Measurements from ENCODE around the gene ADAMTS9.

DNA sequence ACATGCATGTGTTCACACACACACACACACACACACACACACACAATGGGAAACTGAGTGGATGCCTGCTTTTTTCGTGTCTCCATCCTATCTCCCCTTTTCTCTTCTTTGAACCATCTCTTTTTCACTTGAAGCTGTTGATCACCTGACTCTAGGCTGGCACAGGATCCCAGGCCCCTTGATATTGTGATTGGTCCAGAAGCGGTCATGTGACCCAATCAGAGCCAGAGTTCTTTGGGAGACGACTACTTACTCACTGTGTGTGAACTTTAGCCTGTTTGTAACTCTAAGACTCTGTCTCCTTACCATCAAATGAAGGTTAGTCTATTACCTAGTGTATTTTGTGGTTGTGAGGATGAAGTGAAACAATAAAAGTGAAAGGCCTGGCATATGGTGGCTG, 172.9 kb downstream of the ADAMTS9 start:
- TF ChIP-seq, protein P1, sequence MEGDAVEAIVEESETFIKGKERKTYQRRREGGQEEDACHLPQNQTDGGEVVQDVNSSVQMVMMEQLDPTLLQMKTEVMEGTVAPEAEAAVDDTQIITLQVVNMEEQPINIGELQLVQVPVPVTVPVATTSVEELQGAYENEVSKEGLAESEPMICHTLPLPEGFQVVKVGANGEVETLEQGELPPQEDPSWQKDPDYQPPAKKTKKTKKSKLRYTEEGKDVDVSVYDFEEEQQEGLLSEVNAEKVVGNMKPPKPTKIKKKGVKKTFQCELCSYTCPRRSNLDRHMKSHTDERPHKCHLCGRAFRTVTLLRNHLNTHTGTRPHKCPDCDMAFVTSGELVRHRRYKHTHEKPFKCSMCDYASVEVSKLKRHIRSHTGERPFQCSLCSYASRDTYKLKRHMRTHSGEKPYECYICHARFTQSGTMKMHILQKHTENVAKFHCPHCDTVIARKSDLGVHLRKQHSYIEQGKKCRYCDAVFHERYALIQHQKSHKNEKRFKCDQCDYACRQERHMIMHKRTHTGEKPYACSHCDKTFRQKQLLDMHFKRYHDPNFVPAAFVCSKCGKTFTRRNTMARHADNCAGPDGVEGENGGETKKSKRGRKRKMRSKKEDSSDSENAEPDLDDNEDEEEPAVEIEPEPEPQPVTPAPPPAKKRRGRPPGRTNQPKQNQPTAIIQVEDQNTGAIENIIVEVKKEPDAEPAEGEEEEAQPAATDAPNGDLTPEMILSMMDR (IDR thresholded peaks at IDR 0.05; ENCODE audit: low read depth, low read length, missing input control) = no peak
- no peak for TF ChIP-seq TAF1 (conservative IDR thresholded peaks at IDR 0.05)
- TF ChIP-seq, protein P2, sequence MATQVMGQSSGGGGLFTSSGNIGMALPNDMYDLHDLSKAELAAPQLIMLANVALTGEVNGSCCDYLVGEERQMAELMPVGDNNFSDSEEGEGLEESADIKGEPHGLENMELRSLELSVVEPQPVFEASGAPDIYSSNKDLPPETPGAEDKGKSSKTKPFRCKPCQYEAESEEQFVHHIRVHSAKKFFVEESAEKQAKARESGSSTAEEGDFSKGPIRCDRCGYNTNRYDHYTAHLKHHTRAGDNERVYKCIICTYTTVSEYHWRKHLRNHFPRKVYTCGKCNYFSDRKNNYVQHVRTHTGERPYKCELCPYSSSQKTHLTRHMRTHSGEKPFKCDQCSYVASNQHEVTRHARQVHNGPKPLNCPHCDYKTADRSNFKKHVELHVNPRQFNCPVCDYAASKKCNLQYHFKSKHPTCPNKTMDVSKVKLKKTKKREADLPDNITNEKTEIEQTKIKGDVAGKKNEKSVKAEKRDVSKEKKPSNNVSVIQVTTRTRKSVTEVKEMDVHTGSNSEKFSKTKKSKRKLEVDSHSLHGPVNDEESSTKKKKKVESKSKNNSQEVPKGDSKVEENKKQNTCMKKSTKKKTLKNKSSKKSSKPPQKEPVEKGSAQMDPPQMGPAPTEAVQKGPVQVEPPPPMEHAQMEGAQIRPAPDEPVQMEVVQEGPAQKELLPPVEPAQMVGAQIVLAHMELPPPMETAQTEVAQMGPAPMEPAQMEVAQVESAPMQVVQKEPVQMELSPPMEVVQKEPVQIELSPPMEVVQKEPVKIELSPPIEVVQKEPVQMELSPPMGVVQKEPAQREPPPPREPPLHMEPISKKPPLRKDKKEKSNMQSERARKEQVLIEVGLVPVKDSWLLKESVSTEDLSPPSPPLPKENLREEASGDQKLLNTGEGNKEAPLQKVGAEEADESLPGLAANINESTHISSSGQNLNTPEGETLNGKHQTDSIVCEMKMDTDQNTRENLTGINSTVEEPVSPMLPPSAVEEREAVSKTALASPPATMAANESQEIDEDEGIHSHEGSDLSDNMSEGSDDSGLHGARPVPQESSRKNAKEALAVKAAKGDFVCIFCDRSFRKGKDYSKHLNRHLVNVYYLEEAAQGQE (IDR thresholded peaks at IDR 0.05) = no peak
- TF ChIP-seq MAX (IDR thresholded peaks at IDR 0.05) = no peak
- TF ChIP-seq GABPA (IDR thresholded peaks at IDR 0.05 in 1 of 2, conservative IDR thresholded peaks at IDR 0.05 in 1 of 2) = no peak
- TF ChIP-seq RXRA (IDR thresholded peaks at IDR 0.05) = no peak
- no peak for TF ChIP-seq HNF4G (IDR thresholded peaks at IDR 0.05)
- TF ChIP-seq JUND (IDR thresholded peaks at IDR 0.05) = no peak
- TF ChIP-seq YY1 (IDR thresholded peaks at IDR 0.05) = no peak
- TF ChIP-seq SP1 (IDR thresholded peaks at IDR 0.05) = no peak
- TF ChIP-seq, protein P3, sequence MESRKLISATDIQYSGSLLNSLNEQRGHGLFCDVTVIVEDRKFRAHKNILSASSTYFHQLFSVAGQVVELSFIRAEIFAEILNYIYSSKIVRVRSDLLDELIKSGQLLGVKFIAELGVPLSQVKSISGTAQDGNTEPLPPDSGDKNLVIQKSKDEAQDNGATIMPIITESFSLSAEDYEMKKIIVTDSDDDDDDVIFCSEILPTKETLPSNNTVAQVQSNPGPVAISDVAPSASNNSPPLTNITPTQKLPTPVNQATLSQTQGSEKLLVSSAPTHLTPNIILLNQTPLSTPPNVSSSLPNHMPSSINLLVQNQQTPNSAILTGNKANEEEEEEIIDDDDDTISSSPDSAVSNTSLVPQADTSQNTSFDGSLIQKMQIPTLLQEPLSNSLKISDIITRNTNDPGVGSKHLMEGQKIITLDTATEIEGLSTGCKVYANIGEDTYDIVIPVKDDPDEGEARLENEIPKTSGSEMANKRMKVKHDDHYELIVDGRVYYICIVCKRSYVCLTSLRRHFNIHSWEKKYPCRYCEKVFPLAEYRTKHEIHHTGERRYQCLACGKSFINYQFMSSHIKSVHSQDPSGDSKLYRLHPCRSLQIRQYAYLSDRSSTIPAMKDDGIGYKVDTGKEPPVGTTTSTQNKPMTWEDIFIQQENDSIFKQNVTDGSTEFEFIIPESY (IDR thresholded peaks at IDR 0.05) = no peak
- TF ChIP-seq ATF3 (IDR thresholded peaks at IDR 0.05) = no peak

Measured in liver (tissue), 3 donors.